ENCODE results near the gene ZSWIM9. TPM values are rescaled to one million over a fixed set of nuclear protein-coding genes. Genes with fewer than 3 reads are reported as not detected.
A peak's percentile ranks its signal among the peaks of the same experiment; 100 is the strongest.

Gene ZSWIM9
- total RNA-seq, 2 donors from 2014 or later = 4.4 to 9.3 TPM

DNA sequence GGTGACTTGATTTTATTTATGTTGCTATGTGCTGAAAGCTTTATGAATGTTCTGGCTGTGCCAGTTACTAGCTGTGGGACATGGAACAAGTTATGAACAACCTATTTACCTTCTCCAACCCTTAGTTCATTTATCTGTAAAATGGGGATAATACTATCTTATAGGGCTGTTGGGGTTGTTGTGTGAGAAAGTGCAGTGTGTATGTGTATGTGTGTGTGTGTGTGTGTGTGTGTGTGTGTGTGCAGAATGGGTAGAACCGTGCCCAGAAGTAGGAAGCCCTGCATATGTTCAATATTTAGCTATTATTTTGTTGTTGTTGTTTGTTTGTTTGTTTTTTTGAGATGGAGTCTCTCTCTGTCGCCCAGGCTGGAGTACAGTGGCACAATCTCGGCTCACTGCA is 20.4 kb downstream of the ZSWIM9 start:
- DNase-seq (ENCODE audit: low spot score) = no peak
- ATAC-seq (ENCODE audit: insufficient number of reproducible peaks, low FRiP score, low read depth) = no peak
- Histone ChIP-seq H3K27ac (no peak overlapping the region), H3K36me3 (no peaks in the 10 kb centered on the region), H3K4me1 (ENCODE audit: control insufficient read depth in 1 of 2, low read depth in 2 of 2) (no peaks in the 10 kb centered on the region), H3K27me3 (replicated peaks; ENCODE audit: insufficient read depth) (no peaks in the 10 kb centered on the region), H3K4me3 (no peak overlapping the region), H3K9me3 (no peaks in the 10 kb centered on the region)
- TF ChIP-seq, protein P1, sequence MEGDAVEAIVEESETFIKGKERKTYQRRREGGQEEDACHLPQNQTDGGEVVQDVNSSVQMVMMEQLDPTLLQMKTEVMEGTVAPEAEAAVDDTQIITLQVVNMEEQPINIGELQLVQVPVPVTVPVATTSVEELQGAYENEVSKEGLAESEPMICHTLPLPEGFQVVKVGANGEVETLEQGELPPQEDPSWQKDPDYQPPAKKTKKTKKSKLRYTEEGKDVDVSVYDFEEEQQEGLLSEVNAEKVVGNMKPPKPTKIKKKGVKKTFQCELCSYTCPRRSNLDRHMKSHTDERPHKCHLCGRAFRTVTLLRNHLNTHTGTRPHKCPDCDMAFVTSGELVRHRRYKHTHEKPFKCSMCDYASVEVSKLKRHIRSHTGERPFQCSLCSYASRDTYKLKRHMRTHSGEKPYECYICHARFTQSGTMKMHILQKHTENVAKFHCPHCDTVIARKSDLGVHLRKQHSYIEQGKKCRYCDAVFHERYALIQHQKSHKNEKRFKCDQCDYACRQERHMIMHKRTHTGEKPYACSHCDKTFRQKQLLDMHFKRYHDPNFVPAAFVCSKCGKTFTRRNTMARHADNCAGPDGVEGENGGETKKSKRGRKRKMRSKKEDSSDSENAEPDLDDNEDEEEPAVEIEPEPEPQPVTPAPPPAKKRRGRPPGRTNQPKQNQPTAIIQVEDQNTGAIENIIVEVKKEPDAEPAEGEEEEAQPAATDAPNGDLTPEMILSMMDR (IDR thresholded peaks at IDR 0.05) = no peak

- Histone ChIP-seq H3K9me3 (no peaks in the 10 kb centered on the region), H3K4me3 (no peak overlapping the region), H3K27ac (no peak overlapping the region), H3K4me1 (ENCODE audit: control insufficient read depth in 1 of 2, low read depth in 2 of 2) (no peaks in the 10 kb centered on the region), H3K27me3 (replicated peaks; ENCODE audit: insufficient read depth) (no peaks in the 10 kb centered on the region), H3K36me3 (no peaks in the 10 kb centered on the region)
- ATAC-seq (ENCODE audit: insufficient number of reproducible peaks, low FRiP score, low read depth) (no peak), DNase-seq (ENCODE audit: low spot score) (no peak)
- TF ChIP-seq, protein P1 (IDR thresholded peaks at IDR 0.05) = no peak
Observed at GRCh38 chr19:48192750-48193149, 22.3 kb downstream of the ZSWIM9 start.

- Histone ChIP-seq H3K36me3 (no peaks in the 10 kb centered on the region), H3K9me3 (no peaks in the 10 kb centered on the region), H3K4me1 (ENCODE audit: control insufficient read depth in 1 of 2, low read depth in 2 of 2) (no peaks in the 10 kb centered on the region), H3K4me3 (no peak overlapping the region), H3K27me3 (replicated peaks; ENCODE audit: insufficient read depth) (no peaks in the 10 kb centered on the region), H3K27ac (no peak overlapping the region)
- TF ChIP-seq, protein P1 (IDR thresholded peaks at IDR 0.05) = peak; percentile 28
- no peak for ATAC-seq (ENCODE audit: insufficient number of reproducible peaks, low FRiP score, low read depth)
- DNase-seq (ENCODE audit: low spot score) = no peak
Observed at GRCh38 chr19:48194041-48194843, 23.8 kb downstream of the ZSWIM9 start.

DNA sequence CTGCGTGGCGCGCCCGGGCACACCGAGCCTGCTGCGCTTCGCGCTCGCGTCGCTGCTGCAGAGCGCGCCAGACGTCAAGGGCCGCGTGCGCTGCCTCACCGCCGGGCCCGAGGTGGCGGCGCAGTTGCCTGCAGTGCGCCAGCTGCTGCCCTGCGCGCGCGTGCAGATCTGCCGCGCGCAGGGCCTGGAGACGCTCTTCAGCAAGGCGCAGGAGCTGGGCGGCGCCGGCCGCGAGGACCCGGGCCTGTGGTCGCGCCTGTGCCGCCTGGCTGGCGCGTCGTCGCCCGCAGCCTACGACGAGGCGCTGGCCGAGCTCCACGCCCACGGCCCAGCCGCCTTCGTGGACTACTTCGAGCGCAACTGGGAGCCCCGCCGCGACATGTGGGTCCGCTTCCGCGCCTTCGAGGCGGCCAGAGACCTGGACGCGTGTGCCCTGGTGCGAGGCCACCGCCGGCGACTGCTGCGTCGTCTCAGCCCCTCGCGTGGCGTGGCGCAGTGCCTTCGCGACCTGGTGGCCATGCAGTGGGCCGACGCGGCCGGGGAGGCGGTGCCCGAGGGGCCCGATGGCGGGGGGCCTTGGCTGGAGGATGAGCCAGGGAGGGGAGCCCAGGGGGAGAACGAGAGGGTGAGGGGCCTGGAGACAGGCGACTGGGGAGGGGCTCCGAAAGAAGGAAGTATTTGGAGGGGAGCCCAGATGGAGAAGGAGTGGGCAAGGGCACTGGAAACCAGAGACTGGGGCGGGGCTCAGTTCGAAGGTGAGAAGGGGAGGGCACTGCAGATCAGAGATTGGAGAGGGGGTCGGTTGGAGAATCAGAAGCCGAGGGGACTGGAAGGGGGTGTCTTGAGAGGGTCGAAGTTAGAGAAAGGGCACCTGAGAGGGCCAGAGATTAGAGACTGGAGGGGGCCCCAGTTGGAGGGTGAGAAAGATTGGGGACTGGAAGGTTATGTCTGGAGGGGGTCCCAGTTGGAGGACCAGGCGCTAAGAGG is 24.7 kb downstream of the ZSWIM9 start:
- no peaks in the 10 kb centered on the region for H3K27me3 ChIP-seq (replicated peaks; ENCODE audit: insufficient read depth)
- TF ChIP-seq, protein P1 (IDR thresholded peaks at IDR 0.05) = no peak
- no peak overlapping the region for H3K27ac ChIP-seq
- DNase-seq (ENCODE audit: low spot score) (no peak), ATAC-seq (ENCODE audit: insufficient number of reproducible peaks, low FRiP score, low read depth) (no peak)
- no peaks in the 10 kb centered on the region for H3K36me3 ChIP-seq
- H3K4me3 ChIP-seq = no peak overlapping the region
- no peaks in the 10 kb centered on the region for H3K4me1 ChIP-seq (ENCODE audit: control insufficient read depth in 1 of 2, low read depth in 2 of 2)
- no peaks in the 10 kb centered on the region for H3K9me3 ChIP-seq

DNA sequence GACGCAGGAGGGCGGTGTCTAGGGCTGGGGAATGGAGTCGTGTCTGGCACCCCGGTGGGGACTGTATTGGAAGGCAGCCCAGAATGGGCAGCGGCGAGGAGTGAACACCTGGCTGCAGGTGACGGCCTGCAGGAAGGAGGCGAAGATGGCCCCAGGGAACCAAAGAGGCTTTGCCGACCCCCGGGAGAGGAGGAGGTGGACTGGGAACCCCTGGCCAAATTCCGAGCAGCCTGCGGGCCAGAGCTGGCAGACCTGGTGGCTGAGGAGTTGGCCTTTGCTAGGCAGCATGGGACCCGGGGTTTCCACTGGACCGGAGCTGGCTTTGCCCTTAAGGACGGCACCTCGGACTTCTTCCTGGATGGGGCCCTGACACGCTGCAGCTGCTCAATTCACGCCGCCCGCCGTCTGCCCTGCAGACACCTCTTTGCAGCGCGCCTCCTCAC is 25.9 kb downstream of the ZSWIM9 start:
- Histone ChIP-seq H3K36me3 (no peaks in the 10 kb centered on the region), H3K9me3 (no peaks in the 10 kb centered on the region), H3K4me1 (ENCODE audit: control insufficient read depth in 1 of 2, low read depth in 2 of 2) (no peaks in the 10 kb centered on the region), H3K27me3 (replicated peaks; ENCODE audit: insufficient read depth) (no peaks in the 10 kb centered on the region), H3K4me3 (no peak overlapping the region), H3K27ac (no peak overlapping the region)
- TF ChIP-seq, protein P1 (IDR thresholded peaks at IDR 0.05) = no peak
- no peak for DNase-seq (ENCODE audit: low spot score)
- no peak for ATAC-seq (ENCODE audit: insufficient number of reproducible peaks, low FRiP score, low read depth)

Data from thoracic aorta (tissue), 2 donors.